SK-N-SH (cell line): ENCODE measurements around the gene FRAT2. TPM values are rescaled to one million over a fixed set of nuclear protein-coding genes. Genes with fewer than 3 reads are reported as not detected.

ENCODE experiments used
- CTCF ChIA-PET: fragments of 300-600, 350-600 bp; formaldehyde crosslinking; extraction: SDS; loops from one replicate; lab custom pipeline; 2021; lab: Yijun Ruan, JAX
- POLR2A ChIA-PET: fragments of 350-600 bp; sonication (Branson Sonifier 250); formaldehyde crosslinking; extraction: SDS; loops from one replicate; lab custom pipeline; 2020; ENCODE audit warnings: antibody characterized with exemption, inconsistent platforms; lab: Yijun Ruan, JAX
- DNase-seq: peaks from one replicate; pipeline ENCODE4 v3.0.0; 2012
- H2AFZ ChIP-seq: fragments of 200-600 bp; sonication (generic); 2 replicates; pipeline ENCODE4 v1.8.1; 2016; ENCODE audit warnings: antibody characterized with exemption, mild to moderate bottlenecking, low read depth
- H3F3A ChIP-seq: fragments of 200-600 bp; sonication (generic); replicated peaks from 2 replicates; pipeline ENCODE3; 2016; ENCODE audit warnings: antibody characterized with exemption, mild to moderate bottlenecking; ENCODE audit not compliant: insufficient read depth
- H3K27ac ChIP-seq, 2 experiments: fragments of 200-500 bp in 1 of 2; fragments of 200-600 bp in 1 of 2; sonication (Bioruptor generic) in 1 of 2; sonication (generic), shearing (Covaris generic) in 1 of 2; 2 replicates each; pipeline versions ENCODE4 v1.5.1 to v1.6.1; 2014 to 2016; ENCODE audit warnings: low read depth in 2 of 2, inconsistent platforms in 1 of 2, low read length in 1 of 2, mild to moderate bottlenecking in 1 of 2, mixed read lengths in 1 of 2
- H3K27me3 ChIP-seq: fragments of 200-600 bp; sonication (generic), shearing (Covaris generic); 2 replicates; pipeline ENCODE4 v1.6.1; 2016; ENCODE audit warnings: mixed run types; ENCODE audit not compliant: insufficient read depth
- H3K36me3 ChIP-seq, 2 experiments: fragments of 200-500 bp in 1 of 2; fragments of 200-600 bp in 1 of 2; sonication (Bioruptor generic) in 1 of 2; sonication (generic) in 1 of 2; replicated peaks in 1 of 2; 2 replicates each; pipeline versions ENCODE3 to v1.5.1; 2014 to 2016; ENCODE audit warnings: low read length in 1 of 2, mild to moderate bottlenecking in 1 of 2; ENCODE audit not compliant: insufficient read depth in 2 of 2, control insufficient read depth in 1 of 2
- H3K4me1 ChIP-seq, 2 experiments: fragments of 200-500 bp in 1 of 2; fragments of 200-600 bp in 1 of 2; sonication (Bioruptor generic) in 1 of 2; sonication (generic), shearing (Covaris generic) in 1 of 2; 2 replicates each; pipeline versions ENCODE4 v1.5.1 to v1.6.1; 2014 to 2016; ENCODE audit warnings: low read depth in 1 of 2, low read length in 1 of 2, mixed run types in 1 of 2; ENCODE audit not compliant: insufficient read depth in 2 of 2, control insufficient read depth in 1 of 2
- H3K4me2 ChIP-seq: fragments of 200-600 bp; sonication (generic), shearing (Covaris generic); 2 replicates; pipeline ENCODE4 v1.6.1; 2017; ENCODE audit warnings: mixed run types
- H3K4me3 ChIP-seq, 2 experiments: fragments of 200-500 bp in 1 of 2; fragments of 200-600 bp in 1 of 2; sonication (Bioruptor generic) in 1 of 2; sonication (generic), shearing (Covaris generic) in 1 of 2; 2 replicates each; pipeline versions ENCODE4 v1.5.1 to v1.8.1; 2014 to 2016; ENCODE audit warnings: low read depth in 2 of 2, inconsistent platforms in 1 of 2, low read length in 1 of 2, mild to moderate bottlenecking in 1 of 2, mixed read lengths in 1 of 2, moderate library complexity in 1 of 2
- H3K79me2 ChIP-seq: fragments of 200-600 bp; sonication (generic); 2 replicates; pipeline ENCODE4 v1.8.1; 2017; ENCODE audit warnings: mild to moderate bottlenecking; ENCODE audit not compliant: insufficient read depth
- H3K9ac ChIP-seq: fragments of 200-600 bp; sonication (generic); 2 replicates; pipeline ENCODE4 v1.6.1; 2017; ENCODE audit warnings: mixed run types
- H3K9me2 ChIP-seq: fragments of 200-600 bp; sonication (generic); 2 replicates; pipeline ENCODE4 v1.6.1; 2017; ENCODE audit warnings: mixed run types
- H3K9me3 ChIP-seq: fragments of 200-600 bp; sonication (generic); 2 replicates; pipeline ENCODE4 v1.6.1; 2017; ENCODE audit warnings: mixed run types, mild to moderate bottlenecking, moderate library complexity
- H4K20me1 ChIP-seq: fragments of 200-600 bp; sonication (generic); 2 replicates; pipeline ENCODE4 v1.6.1; 2017; ENCODE audit warnings: mild to moderate bottlenecking, mixed run types; ENCODE audit not compliant: insufficient read depth
- EZH2phosphoT487 ChIP-seq: fragments of 200-600 bp; sonication (generic); IDR thresholded peaks from 2 replicates; pipeline ENCODE4 v1.6.1; 2017; ENCODE audit warnings: low read depth, mixed run types, mild to moderate bottlenecking, antibody characterized with exemption, moderate library complexity, borderline replicate concordance
- FOSL2 ChIP-seq: IDR thresholded peaks from 2 replicates; pipeline ENCODE4 v1.4.0; 2012; ENCODE audit warnings: low read depth, mild to moderate bottlenecking, moderate library complexity, borderline replicate concordance
- FOXJ3 ChIP-seq: sonication (generic); formaldehyde crosslinking; IDR thresholded peaks from 2 replicates; pipeline ENCODE4 v1.5.1; 2020; ENCODE audit warnings: mild to moderate bottlenecking, missing genetic modification reagents
- FOXM1 ChIP-seq: IDR thresholded peaks from 2 replicates; pipeline ENCODE4 v1.4.0; 2012; ENCODE audit warnings: low read depth, mild to moderate bottlenecking
- JUND ChIP-seq: IDR thresholded peaks from 2 replicates; pipeline ENCODE4 v1.4.0; 2012
- MAX ChIP-seq: IDR thresholded peaks from 2 replicates; pipeline ENCODE4 v1.4.0; 2012; ENCODE audit warnings: low read depth
- MEF2A ChIP-seq: IDR thresholded peaks from 2 replicates; pipeline ENCODE4 v1.4.0; 2012; ENCODE audit warnings: low read depth, borderline replicate concordance
- MXI1 ChIP-seq: IDR thresholded peaks from 2 replicates; pipeline ENCODE4 v1.6.1; 2012; ENCODE audit warnings: mild to moderate bottlenecking, low read depth, low read length, improper control_type of control experiment
- NRF1 ChIP-seq: IDR thresholded peaks from 2 replicates; pipeline ENCODE4 v1.6.1; 2012; ENCODE audit warnings: low read depth, mild to moderate bottlenecking, low read length
- PBX3 ChIP-seq: IDR thresholded peaks from 2 replicates; pipeline ENCODE4; 2012
- POLR2AphosphoS5 ChIP-seq: IDR thresholded peaks from 2 replicates; pipeline ENCODE4 v1.6.1; 2012; ENCODE audit warnings: low read depth, low read length
- RAD21 ChIP-seq: IDR thresholded peaks from 2 replicates; pipeline ENCODE4 v1.6.1; 2012; ENCODE audit warnings: mild to moderate bottlenecking, low read length
- RXRA ChIP-seq: IDR thresholded peaks from 2 replicates; pipeline ENCODE4 v1.4.0; 2012; ENCODE audit warnings: low read depth, mild to moderate bottlenecking, borderline replicate concordance
- SMC3 ChIP-seq: IDR thresholded peaks from 2 replicates; pipeline ENCODE4 v1.6.1; 2012; ENCODE audit warnings: low read depth, low read length, improper control_type of control experiment
- TEAD4 ChIP-seq: IDR thresholded peaks from 2 replicates; pipeline ENCODE4 v1.4.0; 2012; ENCODE audit warnings: mild to moderate bottlenecking, borderline replicate concordance; ENCODE audit not compliant: insufficient read depth
- USF1 ChIP-seq: IDR thresholded peaks from 2 replicates; pipeline ENCODE4 v1.4.0; 2012; ENCODE audit warnings: low read depth, borderline replicate concordance
- USF2 ChIP-seq: fragments of 150-350 bp; IDR thresholded peaks from 2 replicates; pipeline ENCODE4 v1.6.1; 2017; ENCODE audit warnings: antibody characterized with exemption, low read length, low read depth, borderline replicate concordance
- ZBTB33 ChIP-seq: IDR thresholded peaks from 2 replicates; pipeline ENCODE4 v1.4.0; 2012; ENCODE audit warnings: low read depth, borderline replicate concordance
- WGBS: methylation state at CpG from one replicate; pipeline ENCODE4 v1.1.6; 2017; ENCODE audit warnings: low lambda C conversion rate; 5-methylcytosine and 5-hydroxymethylcytosine counted together
- polyA plus RNA-seq, 3 experiments: library from polyadenylated mRNA; depleted of rRNA; stranded (reverse); fragments of >200 nt; gene quantifications; 2 replicates each; pipeline ENCODE4 v1.2.3, GENCODE V29; 2012

Gene FRAT2
- polyA plus RNA-seq, 1 of the 3 experiments (the other 2 are of a cell fraction) = 2.4 TPM

GRCh38 chr10:97358781-97359180 lies 24.3 kb upstream of the FRAT2 start:
- ChIA-PET CTCF (interaction anchor here (1.2 to 3.3 kb wide), 3 partner anchors 9 to 80 kb away, joined by 3 to 17 read pairs (median 3); no protein-coding TSS in a partner anchor), POLR2A (interaction anchor here (1.2 kb wide), 1 partner anchor 9 kb away, joined by 3 read pairs; no protein-coding TSS in a partner anchor)
- H3K4me3 ChIP-seq = no peak overlapping the region
- H3K9ac ChIP-seq = no peak overlapping the region
- peaks cover 14 to 69% of the 10 kb centered on the region in 2 experiments for H3K36me3 ChIP-seq
- H3K4me2 ChIP-seq = no peak overlapping the region
- TF ChIP-seq POLR2AphosphoS5 (no peak), RXRA (no peak), SMC3 (no peak), FOSL2 (no peak), USF1 (no peak), ZBTB33 (no peak), FOXJ3 (CRISPR knock-in tag) (no peak), MEF2A (no peak), EZH2phosphoT487 (no peak), FOXM1 (no peak), PBX3 (no peak), MAX (no peak), USF2 (no peak), NRF1 (no peak), TEAD4 (no peak), RAD21 (no peak), MXI1 (no peak), JUND (no peak)
- H4K20me1 ChIP-seq = no peaks in the 10 kb centered on the region
- no peaks in the 10 kb centered on the region for H3K27me3 ChIP-seq
- DNase-seq = no peak
- no peaks in the 10 kb centered on the region for H3K79me2 ChIP-seq
- peaks cover 0 to 6% of the 10 kb centered on the region in 2 experiments; a peak in 1 of 4 replicates for H3K4me1 ChIP-seq
- no peaks in the 10 kb centered on the region for H3K9me2 ChIP-seq
- H3K27ac ChIP-seq = no peak overlapping the region
- H2AFZ ChIP-seq = no peak overlapping the region
- H3F3A ChIP-seq = peaks cover 4% of the 10 kb centered on the region
- no peaks in the 10 kb centered on the region for H3K9me3 ChIP-seq
- 14% methylated on average over 1 of the region's 3 CpGs for WGBS
